Tibial nerve (tissue), 4 donors: ENCODE data around the gene CSPG4.
"Not testable (repeated sequence)": the region's sequence is repeated elsewhere in the genome, so short reads cannot be mapped to it uniquely, and the experiment has no call there.

ENCODE experiments used
- CTCF ChIP-seq, 5 experiments: fragments of 200-600 bp in 3 of 5; fragments of 450-650 bp in 2 of 5; sonication (generic) in 3 of 5; IDR thresholded peaks; one replicate each; pipeline ENCODE4 v1.5.1; 2016 to 2019; ENCODE audit warnings: antibody characterized with exemption in 5 of 5, mild to moderate bottlenecking in 3 of 5, moderate library complexity in 2 of 5
- EP300 ChIP-seq, 2 donors: sonication (generic); formaldehyde crosslinking; IDR thresholded peaks; one replicate each; pipeline ENCODE4 v1.6.1; 2017; ENCODE audit warnings: antibody characterized with exemption in 2 of 2, mild to moderate bottlenecking in 1 of 2

GRCh38 chr15:75754871-75755270, 42.2 kb upstream of the CSPG4 start:
- not testable (repeated sequence) for TF ChIP-seq EP300, CTCF (IDR thresholded peaks at IDR 0.05)
